LNCAP (cell line): ENCODE data around the gene PACS1.

Experiments
- TF ChIP-seq, protein P1 (sequence below): fragments of 450-650 bp; IDR thresholded peaks from 2 replicates; pipeline ENCODE4 v1.5.1; 2017; ENCODE audit warnings: mild to moderate bottlenecking

Gene PACS1

DNA sequence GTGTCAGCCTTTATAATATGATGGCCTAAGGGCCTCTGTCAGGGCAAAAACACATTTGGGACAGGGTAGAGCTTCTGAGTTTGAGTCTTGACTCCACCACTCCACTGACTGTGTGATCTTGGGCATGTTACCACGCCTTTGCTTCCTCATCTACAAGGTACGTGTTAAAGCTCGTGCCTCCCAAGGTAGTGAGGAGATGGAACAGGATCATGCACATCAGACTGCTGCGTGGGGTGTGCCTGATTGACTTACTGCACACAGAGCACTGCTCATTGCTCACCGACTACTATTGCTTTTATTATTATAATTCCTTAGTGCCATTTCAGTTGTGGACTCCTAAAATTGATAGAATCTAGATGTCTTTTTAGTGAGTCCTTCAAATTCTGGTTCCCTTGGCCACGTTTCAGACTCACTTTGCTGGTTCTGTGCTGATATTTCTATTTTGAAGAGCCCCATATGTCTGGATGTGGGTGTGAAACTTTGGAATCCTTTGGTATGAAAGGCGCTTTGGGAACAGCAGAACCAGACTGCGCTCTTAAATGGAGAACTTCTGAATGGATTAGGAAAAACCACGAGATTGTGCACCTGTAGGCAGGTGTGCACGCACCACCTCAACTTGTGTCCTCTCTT lies 154.3 kb downstream of the PACS1 start:
- TF ChIP-seq, protein P1, sequence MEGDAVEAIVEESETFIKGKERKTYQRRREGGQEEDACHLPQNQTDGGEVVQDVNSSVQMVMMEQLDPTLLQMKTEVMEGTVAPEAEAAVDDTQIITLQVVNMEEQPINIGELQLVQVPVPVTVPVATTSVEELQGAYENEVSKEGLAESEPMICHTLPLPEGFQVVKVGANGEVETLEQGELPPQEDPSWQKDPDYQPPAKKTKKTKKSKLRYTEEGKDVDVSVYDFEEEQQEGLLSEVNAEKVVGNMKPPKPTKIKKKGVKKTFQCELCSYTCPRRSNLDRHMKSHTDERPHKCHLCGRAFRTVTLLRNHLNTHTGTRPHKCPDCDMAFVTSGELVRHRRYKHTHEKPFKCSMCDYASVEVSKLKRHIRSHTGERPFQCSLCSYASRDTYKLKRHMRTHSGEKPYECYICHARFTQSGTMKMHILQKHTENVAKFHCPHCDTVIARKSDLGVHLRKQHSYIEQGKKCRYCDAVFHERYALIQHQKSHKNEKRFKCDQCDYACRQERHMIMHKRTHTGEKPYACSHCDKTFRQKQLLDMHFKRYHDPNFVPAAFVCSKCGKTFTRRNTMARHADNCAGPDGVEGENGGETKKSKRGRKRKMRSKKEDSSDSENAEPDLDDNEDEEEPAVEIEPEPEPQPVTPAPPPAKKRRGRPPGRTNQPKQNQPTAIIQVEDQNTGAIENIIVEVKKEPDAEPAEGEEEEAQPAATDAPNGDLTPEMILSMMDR, result no peak

DNA sequence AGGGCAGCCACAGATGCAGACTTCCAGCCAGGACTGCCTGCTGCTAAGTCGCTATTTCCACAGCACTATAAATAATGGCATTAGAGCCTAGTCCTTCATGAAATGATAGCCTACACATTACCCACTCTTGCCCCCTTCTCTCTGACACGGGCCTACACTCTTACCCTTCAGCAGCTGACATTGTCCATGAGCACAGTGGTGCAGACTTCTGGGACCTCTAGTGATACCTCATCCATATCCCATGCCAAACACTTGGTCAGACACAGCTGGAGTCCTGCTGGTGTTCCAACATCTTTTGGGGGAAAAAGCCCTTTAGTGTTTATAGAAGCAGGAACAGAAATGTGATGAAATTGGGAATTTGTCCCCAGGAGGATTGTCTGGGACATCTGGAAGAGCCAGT lies 155.0 kb downstream of the PACS1 start:
- TF ChIP-seq, protein P1, result no peak

DNA sequence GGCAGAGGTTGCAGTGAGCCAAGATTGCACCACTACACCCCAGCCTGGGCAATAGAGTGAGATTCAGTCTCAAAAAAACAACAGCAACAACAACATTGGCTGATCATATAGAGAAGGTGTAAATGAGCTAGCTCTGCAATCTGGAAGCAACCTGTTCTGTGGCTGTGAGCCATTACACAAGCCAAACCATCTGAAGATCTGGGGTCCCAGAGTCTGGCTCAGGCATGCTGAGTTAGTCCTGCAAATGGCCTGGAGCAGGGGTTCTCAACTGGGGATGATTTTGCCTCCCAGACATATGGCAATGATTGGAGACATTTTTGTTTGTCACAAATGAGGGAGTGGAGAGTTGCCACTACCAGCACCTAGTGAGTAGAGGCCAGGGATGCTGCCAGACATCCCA lies 156.0 kb downstream of the PACS1 start:
- TF ChIP-seq, protein P1, result no peak

DNA sequence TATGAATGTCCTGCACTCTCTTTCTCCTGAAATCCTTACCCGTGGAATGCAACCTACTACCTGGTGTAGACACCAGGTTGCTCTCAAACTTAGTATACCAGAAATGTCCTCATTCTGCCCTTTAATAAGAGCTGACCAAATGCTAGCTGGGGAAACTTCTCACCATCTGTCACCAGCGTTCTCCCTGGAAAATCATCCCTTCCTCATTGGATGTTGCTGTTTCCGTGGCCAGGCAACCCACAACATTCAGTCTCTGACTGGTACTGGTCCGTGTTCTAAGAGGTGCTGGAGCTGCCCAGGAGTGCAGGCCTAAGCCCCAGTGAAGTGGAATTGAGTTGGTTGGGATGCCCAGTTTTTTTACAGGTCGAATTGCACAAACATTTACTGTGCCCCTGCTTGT lies 157.6 kb downstream of the PACS1 start:
- TF ChIP-seq, protein P1, result no peak

DNA sequence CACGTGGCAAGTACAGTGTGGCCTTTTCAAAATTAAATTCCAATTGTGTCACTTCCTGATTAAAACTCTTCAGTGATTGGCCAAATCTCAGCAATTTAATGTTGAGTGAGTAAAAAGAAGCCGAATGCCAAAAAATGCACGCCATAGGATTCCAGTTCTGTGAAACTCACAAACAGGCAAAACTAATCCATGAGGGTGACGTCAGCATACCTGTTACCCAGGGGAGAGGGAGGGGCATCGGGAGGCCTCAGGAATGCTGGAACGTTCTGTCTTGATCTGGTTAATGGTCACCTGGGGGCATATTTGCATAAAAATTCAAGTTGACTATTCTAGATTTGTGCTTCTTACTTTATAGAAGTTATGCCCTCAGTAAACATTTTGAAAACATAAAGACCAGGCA lies 158.4 kb downstream of the PACS1 start:
- TF ChIP-seq, protein P1, result no peak

DNA sequence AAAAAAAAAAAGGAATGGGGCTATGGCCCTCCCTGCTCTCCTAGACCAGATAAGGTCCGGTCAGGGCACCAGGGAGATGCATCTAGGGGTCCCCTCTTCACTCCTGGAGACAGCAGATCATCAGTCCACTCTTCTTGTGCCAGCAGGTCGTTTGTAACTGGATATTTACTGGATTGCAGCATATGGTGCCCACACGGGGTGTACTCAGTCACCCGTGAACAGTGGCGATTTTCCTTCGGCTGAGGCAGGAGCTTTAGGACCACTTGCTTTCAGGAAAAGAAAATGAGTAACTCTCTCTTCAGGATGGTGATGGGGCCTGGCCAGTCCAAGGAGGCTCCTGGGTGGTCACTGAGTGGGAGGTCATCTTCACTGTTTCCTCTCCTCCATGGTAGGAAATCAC lies 160.1 kb downstream of the PACS1 start:
- TF ChIP-seq, protein P1, result no peak

DNA sequence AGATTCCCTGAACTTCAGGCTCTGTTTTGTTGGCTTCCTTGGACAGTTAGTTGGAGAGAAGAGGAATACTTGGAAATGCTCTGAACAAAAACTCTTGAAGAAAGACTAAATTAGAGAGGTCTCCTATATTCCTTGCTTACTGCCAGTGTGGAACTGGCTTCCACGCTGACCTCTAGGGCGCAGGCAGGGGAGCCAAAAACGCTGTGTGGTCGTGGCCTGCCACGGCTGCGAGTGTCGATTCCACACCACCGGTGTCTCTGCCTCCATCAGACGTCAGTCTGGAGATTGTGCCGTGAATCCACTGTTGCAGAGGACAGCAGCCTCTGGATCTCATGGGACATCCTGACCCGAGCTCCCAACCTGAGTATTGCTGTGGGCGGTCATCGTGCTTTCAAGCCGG lies 160.9 kb downstream of the PACS1 start:
- TF ChIP-seq, protein P1, result no peak

DNA sequence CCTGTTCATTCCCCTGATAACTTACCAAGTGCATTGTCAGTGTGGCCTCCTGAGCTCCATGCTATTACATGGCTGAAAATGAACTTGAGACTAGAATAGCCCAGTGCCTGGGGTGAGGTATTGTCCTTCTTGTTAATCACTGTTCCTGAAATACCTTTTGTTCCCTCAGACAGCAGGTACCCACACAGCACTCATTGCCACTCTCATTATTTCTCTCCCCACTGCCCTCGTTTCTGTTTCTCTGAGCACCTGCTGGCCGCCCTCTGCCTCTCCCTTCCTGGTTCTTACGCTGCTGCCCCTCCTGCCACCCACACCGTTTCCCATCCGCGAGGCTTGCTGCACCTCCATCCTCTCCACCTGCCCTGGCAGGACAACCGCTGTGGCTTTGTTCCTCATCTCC lies 161.5 kb downstream of the PACS1 start:
- TF ChIP-seq, protein P1, result no peak
